ENCODE data around the gene KLHDC3. TPM values are rescaled to one million over a fixed set of nuclear protein-coding genes. Genes with fewer than 3 reads are reported as not detected.

KLHDC3 gene
- total and polyA plus RNA-seq, 2 of the 13 experiments (the other 11 are each of a cell fraction or from before 2014, with no cell fraction given), result 78.3 to 91.5 TPM

DNA sequence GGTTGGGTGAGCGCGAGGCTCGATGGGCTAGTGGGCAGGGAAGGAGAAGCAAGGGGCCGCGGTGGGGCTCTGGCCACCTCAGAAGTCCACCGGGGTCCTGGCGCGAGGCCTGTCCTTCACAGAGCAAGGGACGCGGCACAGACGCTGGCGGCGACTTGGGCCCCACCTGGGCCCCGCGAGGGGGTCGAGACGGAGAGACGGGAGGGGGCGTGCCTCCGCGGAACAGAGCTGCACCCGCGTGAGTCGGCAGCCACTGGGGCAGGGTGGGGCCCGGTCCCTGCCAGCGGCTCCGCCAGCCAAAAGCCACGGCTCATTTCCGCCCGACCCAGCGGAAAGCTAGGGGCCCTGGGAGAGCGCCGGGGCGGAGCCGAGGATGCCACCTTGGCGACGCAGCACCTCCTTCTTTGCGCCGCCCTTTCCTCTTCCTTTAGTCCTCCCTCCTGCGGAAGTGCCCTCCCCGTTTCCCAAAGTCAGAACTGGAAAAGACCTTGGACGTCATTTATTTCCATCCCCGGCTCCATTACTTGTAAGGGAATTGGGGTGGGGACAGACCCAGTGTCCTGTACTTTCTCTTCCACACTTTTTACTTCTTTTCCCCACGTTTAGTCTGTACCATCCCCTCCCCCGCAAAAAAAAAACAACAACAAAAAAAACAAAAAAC, 39.6 kb downstream of the KLHDC3 start, which contains the start of gene CUL7 (continued):
- peak; percentile 96 for TF ChIP-seq ZNF564 (CRISPR knock-in tag; IDR thresholded peaks at IDR 0.05)
- peak; percentile 75 for TF ChIP-seq HDAC2 (CRISPR knock-in tag; IDR thresholded peaks at IDR 0.05)
- no peak for TF ChIP-seq ATRX (CRISPR knock-in tag; IDR thresholded peaks at IDR 0.05; ENCODE audit: borderline replicate concordance)
- TF ChIP-seq HINFP (CRISPR knock-in tag; IDR thresholded peaks at IDR 0.05; ENCODE audit: low read depth), result peak; percentile 92
- peak; percentile 95 for TF ChIP-seq TARDBP (CRISPR knock-in tag; IDR thresholded peaks at IDR 0.05)
- peak; percentile 64; the same call in 1 of the 2 replicates for TF ChIP-seq SOX5 (CRISPR knock-in tag; IDR thresholded peaks at IDR 0.05; ENCODE audit: borderline replicate concordance)
- peak; percentile 63 for TF ChIP-seq RXRB (CRISPR knock-in tag; IDR thresholded peaks at IDR 0.05; ENCODE audit: borderline replicate concordance)
- peak; percentile 93; the same call in 1 of the 2 replicates for TF ChIP-seq ZNF234 (CRISPR knock-in tag; conservative IDR thresholded peaks at IDR 0.05)
- TF ChIP-seq, protein P1, sequence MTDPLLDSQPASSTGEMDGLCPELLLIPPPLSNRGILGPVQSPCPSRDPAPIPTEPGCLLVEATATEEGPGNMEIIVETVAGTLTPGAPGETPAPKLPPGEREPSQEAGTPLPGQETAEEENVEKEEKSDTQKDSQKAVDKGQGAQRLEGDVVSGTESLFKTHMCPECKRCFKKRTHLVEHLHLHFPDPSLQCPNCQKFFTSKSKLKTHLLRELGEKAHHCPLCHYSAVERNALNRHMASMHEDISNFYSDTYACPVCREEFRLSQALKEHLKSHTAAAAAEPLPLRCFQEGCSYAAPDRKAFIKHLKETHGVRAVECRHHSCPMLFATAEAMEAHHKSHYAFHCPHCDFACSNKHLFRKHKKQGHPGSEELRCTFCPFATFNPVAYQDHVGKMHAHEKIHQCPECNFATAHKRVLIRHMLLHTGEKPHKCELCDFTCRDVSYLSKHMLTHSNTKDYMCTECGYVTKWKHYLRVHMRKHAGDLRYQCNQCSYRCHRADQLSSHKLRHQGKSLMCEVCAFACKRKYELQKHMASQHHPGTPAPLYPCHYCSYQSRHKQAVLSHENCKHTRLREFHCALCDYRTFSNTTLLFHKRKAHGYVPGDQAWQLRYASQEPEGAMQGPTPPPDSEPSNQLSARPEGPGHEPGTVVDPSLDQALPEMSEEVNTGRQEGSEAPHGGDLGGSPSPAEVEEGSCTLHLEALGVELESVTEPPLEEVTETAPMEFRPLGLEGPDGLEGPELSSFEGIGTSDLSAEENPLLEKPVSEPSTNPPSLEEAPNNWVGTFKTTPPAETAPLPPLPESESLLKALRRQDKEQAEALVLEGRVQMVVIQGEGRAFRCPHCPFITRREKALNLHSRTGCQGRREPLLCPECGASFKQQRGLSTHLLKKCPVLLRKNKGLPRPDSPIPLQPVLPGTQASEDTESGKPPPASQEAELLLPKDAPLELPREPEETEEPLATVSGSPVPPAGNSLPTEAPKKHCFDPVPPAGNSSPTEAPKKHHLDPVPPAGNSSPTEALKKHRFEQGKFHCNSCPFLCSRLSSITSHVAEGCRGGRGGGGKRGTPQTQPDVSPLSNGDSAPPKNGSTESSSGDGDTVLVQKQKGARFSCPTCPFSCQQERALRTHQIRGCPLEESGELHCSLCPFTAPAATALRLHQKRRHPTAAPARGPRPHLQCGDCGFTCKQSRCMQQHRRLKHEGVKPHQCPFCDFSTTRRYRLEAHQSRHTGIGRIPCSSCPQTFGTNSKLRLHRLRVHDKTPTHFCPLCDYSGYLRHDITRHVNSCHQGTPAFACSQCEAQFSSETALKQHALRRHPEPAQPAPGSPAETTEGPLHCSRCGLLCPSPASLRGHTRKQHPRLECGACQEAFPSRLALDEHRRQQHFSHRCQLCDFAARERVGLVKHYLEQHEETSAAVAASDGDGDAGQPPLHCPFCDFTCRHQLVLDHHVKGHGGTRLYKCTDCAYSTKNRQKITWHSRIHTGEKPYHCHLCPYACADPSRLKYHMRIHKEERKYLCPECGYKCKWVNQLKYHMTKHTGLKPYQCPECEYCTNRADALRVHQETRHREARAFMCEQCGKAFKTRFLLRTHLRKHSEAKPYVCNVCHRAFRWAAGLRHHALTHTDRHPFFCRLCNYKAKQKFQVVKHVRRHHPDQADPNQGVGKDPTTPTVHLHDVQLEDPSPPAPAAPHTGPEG (CRISPR knock-in tag; IDR thresholded peaks at IDR 0.05), result 0 out of 2 replicates have a peak, but pooled peaks have one; percentile 51
- TF ChIP-seq ZNF446 (CRISPR knock-in tag; IDR thresholded peaks at IDR 0.05), result peak; percentile 87; the same call in 1 of the 2 replicates
- peak; percentile 74; the same call in 1 of the 2 replicates for TF ChIP-seq NAIF1 (CRISPR knock-in tag; IDR thresholded peaks at IDR 0.05; ENCODE audit: borderline replicate concordance)
- 0 out of 2 replicates have a peak, but pooled peaks have one; percentile 63 for TF ChIP-seq IRX3 (CRISPR knock-in tag; IDR thresholded peaks at IDR 0.05; ENCODE audit: borderline replicate concordance, low read depth)
- TF ChIP-seq, protein P2, sequence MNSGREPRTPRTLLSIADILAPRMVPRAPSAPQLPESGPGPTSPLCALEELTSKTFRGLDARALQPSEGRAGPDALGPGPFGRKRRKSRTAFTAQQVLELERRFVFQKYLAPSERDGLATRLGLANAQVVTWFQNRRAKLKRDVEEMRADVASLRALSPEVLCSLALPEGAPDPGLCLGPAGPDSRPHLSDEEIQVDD (CRISPR knock-in tag; IDR thresholded peaks at IDR 0.05; ENCODE audit: borderline replicate concordance), result 0 out of 2 replicates have a peak, but pooled peaks have one; percentile 59
- peak; percentile 91 for TF ChIP-seq PATZ1 (CRISPR knock-in tag; IDR thresholded peaks at IDR 0.05)
- peak; percentile 97 for TF ChIP-seq SAP130 (CRISPR knock-in tag; IDR thresholded peaks at IDR 0.05; ENCODE audit: low read depth)
- TF ChIP-seq NR2C2 (CRISPR knock-in tag; IDR thresholded peaks at IDR 0.05; ENCODE audit: borderline replicate concordance), result peak; percentile 72
- TF ChIP-seq MAFG (CRISPR knock-in tag; IDR thresholded peaks at IDR 0.05), result no peak
- peak; percentile 88 for TF ChIP-seq IKZF4 (CRISPR knock-in tag; IDR thresholded peaks at IDR 0.05; ENCODE audit: borderline replicate concordance, low read depth, not compliant biosample characterization)
- peak; percentile 98 for TF ChIP-seq YEATS2 (CRISPR knock-in tag; IDR thresholded peaks at IDR 0.05; ENCODE audit: borderline replicate concordance)
- TF ChIP-seq FOXK2 (IDR thresholded peaks at IDR 0.05), result no peak
